ENCODE data around the gene MANBA.
"Not testable (repeated sequence)": the region's sequence is repeated elsewhere in the genome, so short reads cannot be mapped to it uniquely, and the experiment has no call there.

Gene MANBA

DNA sequence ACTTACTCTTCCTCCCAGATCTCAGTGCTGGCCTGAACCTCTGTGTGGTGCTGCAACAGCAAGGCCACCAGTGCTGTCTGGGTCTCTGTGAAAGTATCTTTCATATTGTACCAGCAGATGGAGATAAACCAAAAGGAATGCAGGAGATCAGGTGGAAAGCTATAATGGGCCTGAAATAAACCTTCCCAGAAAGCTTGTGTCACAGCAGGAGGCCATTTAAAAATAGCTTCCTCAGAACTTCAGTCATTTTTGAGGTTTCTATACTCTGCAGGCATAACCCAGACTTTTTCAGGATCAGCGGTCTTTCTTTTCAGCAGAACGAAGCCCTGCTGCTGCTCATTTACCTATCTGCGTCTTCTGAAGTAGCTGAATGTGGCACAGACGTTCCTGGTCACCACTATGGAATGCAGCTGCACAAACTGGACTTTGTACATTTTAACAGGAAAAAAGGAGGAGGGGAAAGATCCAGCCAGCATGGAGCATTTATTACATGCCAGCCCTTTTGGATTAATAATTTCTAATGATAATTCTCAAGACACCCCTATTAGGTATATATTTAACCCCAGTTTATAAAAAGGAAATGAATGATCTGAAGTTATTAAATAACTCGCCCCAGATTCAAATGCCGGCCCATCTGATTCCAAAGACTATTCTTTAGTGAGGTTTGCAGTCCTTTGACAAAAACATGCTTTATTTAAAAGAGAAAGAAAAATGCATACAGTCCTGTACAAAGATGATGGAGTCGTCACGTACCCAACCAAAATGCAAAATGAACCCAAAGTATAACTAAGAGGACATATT lies 139.9 kb downstream of the MANBA start:
- DNase-seq (ENCODE audit: low spot score): peak; percentile 22

DNA sequence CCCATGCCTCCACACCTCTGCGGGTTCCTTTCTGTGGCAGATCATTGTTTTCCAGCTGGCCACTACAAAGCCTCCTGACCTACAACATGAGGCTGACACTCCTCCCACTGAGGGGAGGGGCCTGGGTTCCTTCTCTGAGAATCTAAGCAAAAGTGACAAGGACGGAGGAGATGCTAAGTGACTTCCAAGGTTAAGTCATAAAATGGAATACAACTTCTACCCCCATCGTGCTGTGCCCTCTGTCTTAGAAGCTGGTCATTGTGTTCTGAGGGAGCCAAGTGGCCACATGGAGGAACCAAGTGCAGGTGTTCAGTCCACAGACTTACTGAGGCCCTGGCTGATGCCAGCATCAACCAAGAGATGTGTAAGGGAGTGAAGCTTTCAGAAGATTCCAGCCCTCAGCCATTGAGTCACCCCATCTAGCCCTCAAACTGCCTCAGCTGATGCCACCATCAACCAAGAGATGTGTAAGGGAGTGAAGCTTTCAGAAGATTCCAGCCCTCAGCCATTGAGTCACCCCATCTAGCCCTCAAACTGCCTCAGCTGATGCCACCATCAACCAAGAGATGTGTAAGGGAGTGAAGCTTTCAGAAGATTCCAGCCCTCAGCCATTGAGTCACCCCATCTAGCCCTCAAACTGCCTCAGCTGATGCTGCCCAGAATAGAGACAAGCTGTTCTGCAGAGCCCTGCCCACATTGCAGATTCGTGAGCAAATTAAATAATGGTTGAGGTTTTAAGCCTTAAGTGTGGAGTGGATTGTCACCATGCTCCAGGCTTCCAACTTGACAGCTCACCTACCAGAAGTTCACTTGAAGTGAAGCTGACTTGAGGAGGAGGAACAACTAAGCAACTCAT lies 140.8 kb downstream of the MANBA start:
- DNase-seq (ENCODE audit: low spot score): not testable (repeated sequence)

DNA sequence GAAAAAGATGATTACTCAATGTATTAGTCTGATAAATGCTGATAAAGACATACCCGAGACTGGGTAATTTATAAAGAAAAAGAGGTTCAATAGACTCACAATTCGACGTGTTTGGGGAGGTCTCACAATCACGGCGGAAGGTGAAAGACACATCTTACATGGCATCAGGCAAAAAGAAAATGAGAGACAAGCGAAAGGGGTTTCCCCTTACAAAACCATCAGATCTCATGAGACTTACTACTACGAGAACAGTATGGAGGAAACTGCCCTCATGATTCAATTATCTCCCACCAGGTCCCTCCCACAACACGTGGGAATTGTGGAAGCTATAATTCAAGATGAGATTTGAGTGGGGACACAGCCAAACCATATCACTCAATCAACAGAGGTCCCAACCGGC lies 141.7 kb downstream of the MANBA start:
- not testable (repeated sequence) for DNase-seq (ENCODE audit: low spot score)

DNA sequence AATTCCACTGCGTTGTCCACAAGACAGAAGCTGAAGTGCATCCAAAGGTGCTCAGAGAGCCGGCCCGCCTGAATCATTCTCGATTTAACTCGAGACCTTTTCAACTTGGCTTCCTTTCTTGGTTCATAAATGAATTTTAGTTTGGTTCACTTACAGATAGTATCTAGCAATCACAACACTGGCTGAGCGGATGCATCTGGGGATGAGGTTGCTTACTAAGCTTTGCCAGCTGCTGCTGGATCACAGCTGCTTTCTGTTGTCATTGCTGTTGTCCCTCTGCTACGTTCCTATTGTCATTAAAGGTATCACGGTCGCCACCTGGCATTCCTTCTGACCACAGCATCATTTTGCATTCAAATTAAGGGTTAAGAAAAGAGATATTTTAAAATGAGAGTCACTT lies 144.1 kb downstream of the MANBA start:
- DNase-seq (ENCODE audit: low spot score): no peak

DNA sequence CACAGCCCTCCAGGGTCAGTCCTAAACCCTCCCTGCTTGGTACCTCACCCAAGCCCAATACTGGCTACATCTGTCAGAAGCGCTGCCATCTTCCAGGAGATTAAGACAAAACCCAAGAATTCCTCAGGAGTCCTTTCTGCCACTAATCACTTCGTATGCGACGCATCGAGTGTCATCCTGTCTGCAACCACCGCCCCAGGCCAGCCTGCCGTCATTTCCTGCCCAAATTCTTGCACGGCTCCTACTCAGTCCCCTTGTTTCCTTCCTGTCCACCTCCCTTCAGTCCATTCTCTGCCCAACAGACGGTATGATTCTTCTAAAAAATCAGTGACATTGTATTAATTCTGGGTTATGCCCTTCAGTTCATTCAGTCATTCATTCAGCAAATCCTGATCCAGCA lies 146.0 kb downstream of the MANBA start:
- DNase-seq (ENCODE audit: low spot score): no peak

DNA sequence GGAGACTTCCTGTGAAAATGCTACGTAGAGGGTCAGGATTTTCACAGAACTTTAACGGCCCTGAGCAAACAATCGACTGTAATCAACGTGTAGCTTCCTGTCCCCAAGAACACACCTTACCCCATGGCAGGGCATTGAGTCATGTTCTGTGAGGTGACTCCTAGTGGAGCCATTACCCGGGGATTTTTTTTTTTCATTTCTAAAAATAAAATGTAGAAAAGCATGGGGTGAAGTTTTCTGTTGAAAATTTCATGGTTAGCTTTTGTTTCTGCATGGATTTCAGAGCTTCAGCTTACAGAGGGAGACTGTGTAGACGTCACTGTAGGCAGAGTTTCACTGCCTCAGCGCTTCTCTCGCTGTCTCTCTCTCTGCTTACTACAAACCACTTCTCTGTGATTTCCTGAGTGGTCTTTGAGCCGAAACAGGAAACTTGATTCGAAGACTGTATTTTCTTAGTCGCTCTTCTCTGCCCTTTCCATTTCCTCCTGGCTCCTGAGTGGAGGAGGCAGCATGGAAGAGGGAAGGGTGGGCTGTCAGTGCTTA lies 147.9 kb downstream of the MANBA start:
- no peak for DNase-seq (ENCODE audit: low spot score)

DNA sequence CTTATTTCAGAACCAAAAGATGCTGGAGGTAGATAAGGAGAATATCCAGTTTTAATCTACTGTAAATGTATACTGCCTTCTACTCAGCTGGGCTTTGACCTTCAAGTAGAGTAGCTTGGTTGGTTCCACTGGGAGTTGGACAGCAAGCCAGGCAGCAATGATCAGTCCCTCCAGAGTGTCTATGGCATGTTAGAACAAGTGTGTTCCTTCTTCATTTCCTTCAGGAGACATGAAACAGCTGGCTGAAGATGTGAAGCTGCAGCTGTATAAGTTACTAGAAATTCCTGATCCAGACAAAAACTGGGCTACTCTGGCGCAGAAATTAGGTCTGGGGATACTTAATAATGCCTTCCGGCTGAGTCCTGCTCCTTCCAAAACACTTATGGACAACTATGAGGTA lies 148.6 kb downstream of the MANBA start:
- DNase-seq (ENCODE audit: low spot score): no peak

DNA sequence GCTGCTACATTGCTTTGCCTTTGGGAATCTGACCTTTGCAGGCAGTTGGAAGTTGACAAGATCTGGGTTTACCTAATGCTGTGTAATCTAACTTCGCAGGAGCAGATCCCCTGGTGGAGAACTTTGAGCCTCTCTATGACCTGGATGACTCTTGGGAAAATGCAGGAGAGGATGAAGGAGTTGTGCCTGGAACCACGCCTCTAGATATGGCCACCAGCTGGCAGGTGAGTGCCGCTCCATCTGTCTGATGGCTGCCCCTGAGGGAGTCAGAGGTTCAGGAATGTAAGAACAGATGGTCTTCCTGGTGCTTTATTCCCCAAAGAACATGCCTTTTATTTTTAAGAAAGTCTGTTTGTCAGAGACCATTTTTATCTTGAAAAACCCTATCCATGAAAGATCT lies 150.3 kb downstream of the MANBA start:
- no peak for DNase-seq (ENCODE audit: low spot score)

DNA sequence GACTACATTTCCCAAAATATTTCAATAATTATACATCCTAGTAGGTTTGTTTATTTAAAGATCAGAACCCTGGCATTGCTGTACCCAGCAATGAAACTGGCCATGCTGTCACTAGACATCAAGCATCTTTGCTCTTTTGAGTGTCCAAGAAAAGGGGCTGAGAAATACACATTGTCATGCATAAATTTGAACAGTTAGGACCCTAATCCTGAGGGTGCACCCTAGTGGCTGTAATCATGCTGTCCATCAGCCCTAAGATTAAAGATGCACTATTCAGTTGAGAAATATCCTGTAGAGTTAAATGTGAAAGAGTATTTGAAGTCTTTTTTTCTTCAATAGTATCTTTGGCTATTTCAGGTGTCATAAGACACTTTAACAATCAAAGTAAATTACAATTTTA lies 150.8 kb downstream of the MANBA start:
- DNase-seq (ENCODE audit: low spot score): no peak

DNA sequence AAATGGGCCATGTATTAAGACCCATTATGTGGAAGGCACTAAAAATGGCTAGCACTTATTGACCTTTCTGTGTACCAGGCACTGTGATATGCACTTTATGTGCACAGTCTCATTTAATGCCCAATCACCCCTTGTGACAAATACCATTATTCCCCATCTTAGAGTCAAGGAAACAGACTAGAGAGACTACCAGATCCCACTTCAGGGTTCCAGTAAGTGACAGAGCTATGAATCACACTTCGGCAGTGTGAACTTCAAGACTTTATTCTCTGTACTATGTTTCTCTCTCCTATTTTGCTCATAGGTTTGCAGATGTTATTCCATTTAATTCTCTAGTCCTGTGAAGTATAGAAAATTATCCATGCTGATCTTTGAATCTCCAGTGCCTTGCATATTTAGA lies 152.6 kb downstream of the MANBA start:
- DNase-seq (ENCODE audit: low spot score): no peak

DNA sequence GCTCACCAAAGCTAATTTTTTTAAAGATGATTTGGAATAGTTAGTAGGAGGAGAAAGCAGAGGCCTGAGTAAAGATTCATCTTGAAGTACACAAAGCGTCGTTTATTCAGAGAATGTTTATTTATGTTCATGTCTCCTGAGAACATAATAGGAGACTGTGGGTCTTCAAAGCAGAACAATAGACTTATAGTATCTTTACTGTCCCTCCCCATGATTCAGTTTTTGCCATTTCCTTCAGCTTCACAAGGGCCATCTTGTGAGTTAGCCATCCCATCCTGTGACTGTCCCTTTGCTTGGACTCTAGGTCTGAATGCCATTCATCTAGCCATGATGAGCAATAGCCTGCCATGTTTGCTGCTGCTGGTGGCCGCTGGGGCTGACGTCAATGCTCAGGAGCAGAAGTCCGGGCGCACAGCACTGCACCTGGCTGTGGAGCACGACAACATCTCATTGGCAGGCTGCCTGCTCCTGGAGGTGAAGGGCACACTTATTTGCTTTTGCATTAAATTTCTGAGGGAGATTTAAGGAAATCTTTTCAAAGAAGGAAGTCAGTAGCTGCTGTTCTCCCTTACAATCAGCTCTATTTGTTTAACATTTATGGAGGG lies 153.8 kb downstream of the MANBA start:
- no peak for DNase-seq (ENCODE audit: low spot score)

DNA sequence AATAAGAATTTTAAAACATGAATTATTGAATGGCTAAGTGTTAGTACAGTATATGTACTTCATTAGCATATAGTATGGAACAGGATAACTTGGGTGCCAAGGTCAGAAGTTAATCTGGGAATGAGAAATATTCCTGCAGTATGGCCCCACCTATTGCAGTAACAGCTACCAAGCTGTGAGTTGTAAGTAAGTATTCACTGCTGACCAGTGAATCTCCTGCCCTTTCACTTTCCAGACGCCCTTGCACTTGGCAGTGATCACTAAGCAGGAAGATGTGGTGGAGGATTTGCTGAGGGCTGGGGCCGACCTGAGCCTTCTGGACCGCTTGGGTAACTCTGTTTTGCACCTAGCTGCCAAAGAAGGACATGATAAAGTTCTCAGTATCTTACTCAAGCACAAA lies 154.5 kb downstream of the MANBA start:
- DNase-seq (ENCODE audit: low spot score): no peak

DNA sequence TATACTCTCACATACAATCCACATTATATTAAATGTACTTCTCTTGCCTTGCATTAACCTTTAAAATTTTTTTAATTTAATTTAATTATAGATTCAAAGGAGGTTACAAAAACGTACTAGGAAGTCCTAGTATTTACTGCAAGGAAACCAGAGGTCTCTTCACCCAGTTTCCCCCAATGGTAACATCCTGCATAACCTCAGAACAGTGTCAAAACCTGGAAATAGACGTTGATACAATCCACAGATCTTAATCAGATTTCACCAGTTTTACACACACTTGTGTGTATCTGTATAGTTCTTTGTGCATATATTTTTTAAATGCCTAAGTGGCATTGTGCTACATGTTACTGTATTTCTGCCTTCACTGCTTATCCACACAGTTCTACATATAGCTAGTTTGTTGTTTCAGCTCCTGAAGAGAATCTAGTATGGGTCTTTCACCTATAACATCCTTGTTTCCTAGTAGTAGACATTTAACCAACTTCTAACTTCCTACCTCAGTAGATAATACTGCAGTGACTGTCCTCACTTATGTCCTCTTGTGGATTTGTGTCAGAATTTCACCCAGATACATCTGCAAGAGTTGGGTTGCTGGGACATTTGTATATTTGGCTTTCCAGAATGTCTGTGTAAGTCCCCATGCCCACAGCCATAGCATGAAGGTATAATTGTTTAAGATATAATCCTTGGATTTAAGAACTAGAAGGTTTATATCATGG lies 156.4 kb downstream of the MANBA start:
- no peak for DNase-seq (ENCODE audit: low spot score)

DNA sequence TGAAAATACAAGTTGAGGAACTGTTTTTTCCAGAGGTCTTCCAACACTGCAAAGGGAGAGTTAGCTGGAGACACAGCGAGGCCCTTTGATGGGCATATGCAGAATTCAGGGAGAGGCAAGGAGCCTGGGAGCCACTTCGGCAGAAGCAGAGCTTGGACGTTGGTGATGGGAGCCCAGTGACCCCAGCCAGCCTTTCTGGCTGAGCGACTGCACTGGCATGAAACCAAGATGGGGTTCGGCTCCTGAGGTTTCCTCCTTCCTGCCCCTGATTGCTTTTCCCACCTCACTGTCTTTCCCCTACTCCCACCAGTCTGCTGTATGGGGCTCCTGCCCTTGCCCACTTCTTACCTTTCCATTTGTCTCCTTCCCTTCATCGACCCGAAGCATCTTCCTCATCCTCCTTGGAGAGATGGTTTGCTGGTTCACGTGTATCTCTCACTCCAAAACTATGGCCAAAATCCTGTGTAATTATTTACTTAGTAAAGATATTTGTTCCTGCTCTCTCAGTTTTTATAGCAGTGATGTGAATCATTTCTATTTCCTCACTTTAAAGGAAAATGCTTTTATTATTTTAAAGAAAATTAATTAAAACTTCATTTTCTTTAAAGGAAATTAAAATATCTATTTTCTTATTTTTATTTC lies 159.1 kb downstream of the MANBA start:
- DNase-seq (ENCODE audit: low spot score): no peak

DNA sequence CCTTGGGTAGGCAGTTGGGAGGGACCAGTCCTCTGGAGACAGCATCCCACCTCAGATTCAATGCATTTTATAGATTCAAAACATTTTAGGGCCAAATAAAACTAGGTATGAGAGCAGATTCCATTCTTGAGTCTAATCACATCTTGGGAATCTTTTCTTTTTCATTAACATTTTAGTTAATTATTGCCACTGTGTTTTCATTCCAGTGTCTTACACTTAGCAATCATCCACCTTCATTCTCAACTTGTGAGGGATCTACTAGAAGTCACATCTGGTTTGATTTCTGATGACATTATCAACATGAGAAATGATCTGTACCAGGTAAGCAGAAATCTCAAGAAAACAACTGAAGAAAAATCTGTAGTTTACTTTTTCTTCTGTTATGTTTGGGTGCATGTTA lies 160.1 kb downstream of the MANBA start:
- DNase-seq (ENCODE audit: low spot score): no peak

DNA sequence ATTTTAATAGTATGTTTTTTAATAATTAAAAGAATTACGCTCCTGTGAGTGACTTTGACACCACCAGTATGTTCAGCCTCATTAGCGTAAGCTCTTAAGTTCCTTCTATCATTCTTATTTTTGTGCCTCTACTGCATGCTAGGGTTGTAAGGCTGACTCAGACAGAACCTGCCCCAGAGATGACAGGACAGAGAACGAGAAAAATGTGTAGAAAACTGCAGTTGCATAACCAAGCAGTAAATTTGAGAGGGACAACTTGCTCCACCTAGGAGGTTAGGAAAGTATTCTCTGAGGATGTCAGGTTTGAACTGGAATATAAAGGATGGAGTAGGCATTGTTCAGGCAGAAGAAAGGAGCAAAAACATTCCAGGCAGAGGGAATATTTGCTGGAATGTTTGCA lies 160.9 kb downstream of the MANBA start:
- DNase-seq (ENCODE audit: low spot score): no peak

DNA sequence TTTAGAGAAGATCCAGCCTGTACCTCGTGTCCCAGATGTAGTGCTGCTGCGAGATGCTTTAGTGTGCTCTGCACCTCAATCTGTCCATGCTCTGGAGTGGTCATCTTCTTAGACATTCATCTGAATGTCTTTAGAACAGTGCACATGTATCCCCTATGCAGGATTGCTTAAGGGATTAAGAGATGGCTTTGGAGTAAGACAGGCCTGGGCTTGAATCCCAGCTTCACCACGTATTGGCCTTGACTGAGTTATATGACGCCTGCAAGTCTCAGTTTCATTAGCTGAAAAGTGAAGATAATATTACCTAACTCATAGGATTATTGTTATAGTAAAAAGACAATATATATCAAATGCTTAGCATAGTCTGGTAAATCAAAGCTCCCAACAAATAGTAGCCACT lies 161.3 kb downstream of the MANBA start:
- DNase-seq (ENCODE audit: low spot score): no peak

DNA sequence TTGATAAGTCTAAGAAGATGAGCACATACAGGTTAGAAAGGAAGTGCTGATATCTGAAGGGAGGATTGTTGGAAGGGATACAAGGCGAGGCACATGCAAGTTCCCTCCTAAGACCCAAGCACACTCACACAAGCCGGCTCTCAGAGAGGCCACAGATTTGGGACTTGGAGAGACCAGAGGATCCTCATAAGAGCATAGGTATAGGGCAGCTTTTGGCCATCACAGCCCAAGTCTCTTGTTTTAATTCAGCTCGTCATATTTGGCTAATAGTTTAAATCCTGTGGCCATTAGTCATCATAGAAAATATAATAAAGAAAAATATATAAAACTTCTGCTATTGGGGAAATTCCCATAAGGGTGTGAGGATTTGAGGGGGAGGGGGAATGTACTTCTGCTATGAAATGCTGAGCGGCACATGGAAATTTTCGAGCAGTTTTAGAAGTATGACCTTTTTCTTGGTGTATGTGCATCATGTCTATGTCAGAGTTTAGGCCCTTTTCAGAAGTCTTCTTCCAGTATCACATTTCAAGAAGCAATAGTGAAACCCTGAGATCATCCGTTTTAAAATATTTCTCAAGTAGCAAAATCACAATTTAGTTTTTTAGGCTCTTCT lies 161.9 kb downstream of the MANBA start:
- no peak for DNase-seq (ENCODE audit: low spot score)

DNA sequence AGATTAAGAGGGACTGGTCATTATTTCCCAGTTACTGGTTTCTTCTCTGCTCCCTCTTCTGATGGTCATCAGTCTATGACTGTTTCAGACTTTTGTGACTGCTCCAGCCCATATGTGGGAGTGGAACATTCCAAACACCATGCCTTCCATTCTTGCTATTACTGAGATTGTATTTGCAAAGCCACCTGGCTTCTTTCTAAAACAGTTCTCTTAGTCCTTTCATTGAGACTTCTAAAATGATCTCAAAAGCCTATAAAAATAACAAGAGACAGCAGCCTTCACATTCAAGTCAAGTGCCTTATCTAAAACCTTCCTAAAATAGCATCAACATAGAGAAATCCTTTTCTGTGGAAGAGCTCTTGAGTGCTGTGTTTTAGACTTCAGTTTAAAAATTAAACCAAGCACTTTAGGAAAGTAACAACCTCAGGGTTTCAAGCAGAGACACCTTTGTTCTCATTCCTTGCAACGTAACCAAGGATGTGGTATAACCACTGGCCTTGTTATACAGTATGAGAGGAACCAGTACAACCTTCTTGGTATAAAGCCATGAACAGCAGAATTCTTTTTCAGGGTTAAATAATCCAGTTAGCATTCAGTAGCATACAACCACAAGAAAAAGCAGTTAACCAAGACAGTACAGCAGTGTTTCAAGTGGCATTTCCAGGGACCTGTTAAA lies 162.5 kb downstream of the MANBA start:
- DNase-seq (ENCODE audit: low spot score): no peak

DNA sequence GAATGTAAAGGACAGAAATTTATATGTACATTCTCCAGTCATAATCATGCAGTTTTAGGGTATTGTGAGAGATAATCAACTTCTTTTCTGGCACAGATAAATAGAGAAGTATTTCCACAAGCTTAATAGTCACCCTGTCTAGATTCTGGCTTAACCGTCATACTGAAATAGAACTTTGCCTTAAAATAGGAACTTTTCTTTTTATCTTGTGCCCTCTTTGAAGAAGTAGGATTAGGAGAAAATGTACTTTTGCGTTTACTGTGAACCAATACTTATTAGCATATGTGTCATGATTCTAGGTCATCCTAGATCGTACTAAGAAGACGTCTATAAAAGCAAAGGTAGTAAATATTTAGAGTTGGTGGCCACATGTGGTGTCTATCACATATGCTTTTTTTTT lies 164.2 kb downstream of the MANBA start:
- DNase-seq (ENCODE audit: low spot score): no peak

DNA sequence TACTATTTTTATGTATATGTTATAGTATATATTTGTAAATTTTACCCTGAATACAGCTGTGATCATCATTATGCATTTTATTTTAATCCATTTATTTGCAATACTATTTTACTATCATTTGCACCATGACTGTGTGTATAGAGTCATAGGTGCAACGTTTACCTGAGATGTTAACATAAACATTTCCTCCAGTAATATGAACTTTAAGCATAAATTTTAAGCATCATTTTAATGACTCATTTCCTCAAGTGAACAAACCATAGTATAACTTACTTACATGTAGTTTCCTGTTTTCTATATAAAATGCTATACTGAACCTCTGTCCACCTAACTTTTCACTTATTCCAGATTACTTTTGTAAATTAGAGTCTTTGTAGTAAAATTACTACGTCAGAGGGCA lies 166.8 kb downstream of the MANBA start:
- DNase-seq (ENCODE audit: low spot score): no peak

Measured in hematopoietic multipotent progenitor cell treated with erythropoietin and hydrocortisone succinate and interleukin-3 and kit ligand, for 15 days (in vitro differentiated cells).